Measurements from ENCODE around the gene LSM12.

Gene LSM12

GRCh38 chr17:44095388-44095646, 28.8 kb upstream of the LSM12 start:
- no peak overlapping the region for H3K4me3 ChIP-seq (ENCODE audit: control insufficient read depth, low read depth, low read length)
- no peak for TF ChIP-seq CTCF (conservative IDR thresholded peaks at IDR 0.05; ENCODE audit: control insufficient read depth, insufficient read depth, low read depth, low read length)
- no peak for DNase-seq (ENCODE audit: low read depth)

- TF ChIP-seq CTCF (conservative IDR thresholded peaks at IDR 0.05; ENCODE audit: control insufficient read depth, insufficient read depth, low read depth, low read length) = no peak
- DNase-seq (ENCODE audit: low read depth) = no peak
- no peak overlapping the region for H3K4me3 ChIP-seq (ENCODE audit: control insufficient read depth, low read depth, low read length)
Measured at GRCh38 chr17:44094701-44095387, 28.4 kb upstream of the LSM12 start.

- no peak overlapping the region for H3K4me3 ChIP-seq (ENCODE audit: control insufficient read depth, low read depth, low read length)
- no peak for DNase-seq (ENCODE audit: low read depth)
- TF ChIP-seq CTCF (conservative IDR thresholded peaks at IDR 0.05; ENCODE audit: control insufficient read depth, insufficient read depth, low read depth, low read length) = no peak
Measured at GRCh38 chr17:44093231-44093900, 26.9 kb upstream of the LSM12 start.

GRCh38 chr17:44092051-44092450, 25.6 kb upstream of the LSM12 start:
- no peak for DNase-seq (ENCODE audit: low read depth)
- no peak overlapping the region for H3K4me3 ChIP-seq (ENCODE audit: control insufficient read depth, low read depth, low read length)
- no peak for TF ChIP-seq CTCF (conservative IDR thresholded peaks at IDR 0.05; ENCODE audit: control insufficient read depth, insufficient read depth, low read depth, low read length)

- H3K4me3 ChIP-seq (ENCODE audit: control insufficient read depth, low read depth, low read length) = no peak overlapping the region
- DNase-seq (ENCODE audit: low read depth) = no peak
- no peak for TF ChIP-seq CTCF (conservative IDR thresholded peaks at IDR 0.05; ENCODE audit: control insufficient read depth, insufficient read depth, low read depth, low read length)
Measured at GRCh38 chr17:44091200-44091997, 24.9 kb upstream of the LSM12 start.

- no peak overlapping the region for H3K4me3 ChIP-seq (ENCODE audit: control insufficient read depth, low read depth, low read length)
- DNase-seq (ENCODE audit: low read depth) = no peak
- no peak for TF ChIP-seq CTCF (conservative IDR thresholded peaks at IDR 0.05; ENCODE audit: control insufficient read depth, insufficient read depth, low read depth, low read length)
Measured at GRCh38 chr17:44088254-44088653, 21.8 kb upstream of the LSM12 start.
